GM18508 (cell line): ENCODE measurements around the gene NCBP2.
"Not testable (repeated sequence)": the region's sequence is repeated elsewhere in the genome, so short reads cannot be mapped to it uniquely, and the experiment has no call there.

Experiments
- ATAC-seq: cut with Tn5 transposase; IDR thresholded peaks from one replicate; pipeline ENCODE4 v1.9.1; 2021; ENCODE audit warnings: moderate number of reproducible peaks; ENCODE audit not compliant: insufficient read depth, unreplicated experiment

The NCBP2 gene

DNA sequence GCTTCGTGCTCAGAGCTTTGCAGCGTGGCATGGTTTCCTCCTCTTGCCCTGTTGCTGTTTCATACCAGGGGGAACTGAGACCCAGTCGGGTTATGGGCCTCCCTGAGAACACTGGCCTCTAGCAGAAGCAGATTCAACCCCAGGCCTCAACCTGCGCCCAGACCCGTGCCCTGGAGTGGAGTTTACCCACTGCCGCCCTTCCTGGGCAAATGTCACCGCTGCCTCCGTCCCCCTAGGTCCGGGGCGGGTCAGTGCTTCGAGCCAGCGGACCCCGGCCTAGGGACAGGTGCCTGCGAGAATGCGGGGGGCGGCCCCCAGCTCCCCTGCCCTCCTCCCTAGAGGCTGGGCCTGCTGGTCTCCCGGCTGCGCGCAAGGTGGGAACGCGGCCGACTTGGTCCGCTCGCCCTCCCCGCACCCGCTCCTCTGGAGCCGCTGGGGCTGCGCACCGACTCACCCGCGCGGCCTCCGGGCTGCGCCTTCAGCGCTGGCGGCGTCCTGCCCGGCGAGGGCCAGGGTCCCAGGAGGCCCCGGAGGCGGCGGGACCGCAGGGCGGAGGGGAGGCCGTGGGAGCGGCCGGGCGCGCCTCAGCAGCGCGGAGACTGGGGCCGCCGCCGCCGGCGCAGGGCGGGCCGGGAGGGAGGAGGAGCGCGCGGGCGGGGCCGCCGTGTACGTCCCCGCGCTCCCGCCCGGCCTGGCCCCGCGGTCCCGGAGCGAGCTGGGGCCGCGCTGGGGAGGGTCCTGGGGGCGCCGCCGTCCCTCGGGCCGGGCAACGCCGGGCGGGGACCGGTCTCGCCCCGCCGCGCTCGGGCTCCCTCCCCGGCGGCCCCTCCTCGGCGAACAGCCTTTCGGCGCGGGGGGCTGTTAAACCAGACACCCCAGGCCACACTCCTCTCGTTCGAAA is 26.2 kb upstream of the NCBP2 start, which contains the start of gene PIGZ:
PIGZ (minus strand) TSS at position 601 of the 901 bp plus-strand sequence. CDS start 16,802 bp downstream, outside the sequence.
- no peak for ATAC-seq

DNA sequence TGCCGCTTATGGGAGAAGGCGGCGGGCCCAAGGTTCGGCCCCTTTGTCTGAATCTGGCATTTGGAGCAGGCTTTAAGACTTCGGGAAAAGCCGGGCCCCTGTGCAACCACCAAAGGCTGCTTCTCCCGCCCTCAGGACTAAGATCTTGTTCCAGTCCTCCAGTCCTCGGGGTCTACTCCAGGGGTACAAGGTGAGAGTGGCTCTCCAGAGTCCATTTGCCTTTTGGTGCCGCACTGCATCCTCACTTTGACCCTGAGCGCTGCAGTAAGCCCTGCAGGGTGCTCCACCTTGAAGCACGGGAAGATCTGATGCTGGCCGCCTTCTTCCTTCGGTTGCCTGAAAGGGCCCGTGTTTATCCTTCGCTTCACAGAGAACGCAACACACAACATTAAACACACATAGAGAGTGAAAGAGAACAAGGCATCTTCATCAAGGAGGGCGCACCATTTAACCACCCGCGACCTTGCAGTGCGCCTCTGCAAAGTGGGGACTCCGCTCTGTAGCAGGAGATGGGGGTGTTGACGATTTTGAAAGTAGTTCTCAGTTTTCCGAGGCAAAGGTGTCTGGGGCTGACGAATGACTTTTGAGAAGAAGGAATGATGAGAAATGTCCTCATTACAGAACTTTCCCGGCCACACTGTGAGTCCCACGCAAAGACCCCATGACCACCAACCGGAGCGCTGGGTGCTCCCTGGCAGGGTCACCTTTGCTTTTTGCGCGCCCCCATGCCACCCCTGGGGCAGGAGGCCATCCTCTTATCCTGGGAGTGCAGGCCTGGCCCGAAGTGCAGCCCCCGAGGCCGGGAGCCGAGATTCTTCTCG is 25.3 kb upstream of the NCBP2 start:
- no peak for ATAC-seq

DNA sequence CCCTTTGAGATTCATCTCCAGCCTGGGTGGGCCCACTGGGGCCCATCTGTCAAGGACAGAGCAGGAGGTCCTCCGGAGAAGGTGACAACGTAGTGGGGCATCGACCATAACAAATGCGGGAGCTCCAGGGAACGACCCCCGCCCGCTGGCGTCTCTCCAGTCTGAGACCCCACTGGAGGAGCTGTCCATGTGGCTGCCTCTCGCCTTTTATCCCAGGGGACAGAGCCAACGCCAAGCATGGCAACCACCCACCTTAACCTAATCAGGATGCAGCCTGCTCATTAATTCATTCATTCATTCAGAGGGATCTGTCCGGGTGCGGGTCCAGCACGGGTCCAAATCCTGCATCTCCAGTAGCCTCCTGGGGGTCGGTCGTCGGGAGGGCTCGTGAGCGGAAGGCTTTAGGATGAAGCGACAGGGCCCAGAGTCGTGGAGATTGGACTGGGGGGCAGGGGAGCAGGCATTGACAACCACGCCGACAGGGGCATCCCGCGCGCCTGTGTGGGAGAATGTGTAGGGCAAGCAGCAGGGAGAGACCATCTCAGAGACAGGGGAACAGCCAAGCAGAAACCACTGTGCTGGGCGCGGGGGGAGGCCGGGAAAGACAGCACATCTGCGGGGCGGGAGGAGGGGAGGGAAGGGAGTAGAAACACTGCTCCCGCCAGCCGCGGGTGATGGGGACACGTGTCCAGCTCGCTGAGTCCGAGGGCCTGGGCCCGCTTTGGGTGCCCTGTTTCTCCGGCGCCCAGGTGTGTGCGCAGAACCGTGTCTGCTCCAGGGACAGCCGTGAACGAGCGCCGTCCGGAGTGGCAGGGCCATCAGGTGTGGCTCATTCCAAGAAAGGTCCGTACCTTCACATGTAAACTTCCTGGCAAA is 24.4 kb upstream of the NCBP2 start:
- no peak for ATAC-seq

DNA sequence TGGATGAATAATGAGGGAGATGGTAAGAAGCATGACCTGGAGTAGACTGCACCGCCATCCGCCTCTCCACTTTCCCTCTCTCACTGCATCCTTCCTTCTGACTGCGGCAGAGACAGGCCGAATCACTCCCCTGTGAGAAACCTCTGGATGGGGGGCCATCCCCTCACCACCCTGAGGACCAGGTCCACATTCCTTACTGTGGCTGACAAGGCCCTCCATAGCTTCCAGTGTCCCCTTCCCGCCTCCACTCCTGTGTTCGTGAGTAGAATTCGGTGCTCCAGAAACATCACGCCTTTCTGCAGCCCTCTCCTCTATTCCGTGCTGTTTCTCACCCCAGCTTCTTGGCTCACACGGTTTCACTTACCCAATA is 23.5 kb upstream of the NCBP2 start:
- no peak for ATAC-seq

DNA sequence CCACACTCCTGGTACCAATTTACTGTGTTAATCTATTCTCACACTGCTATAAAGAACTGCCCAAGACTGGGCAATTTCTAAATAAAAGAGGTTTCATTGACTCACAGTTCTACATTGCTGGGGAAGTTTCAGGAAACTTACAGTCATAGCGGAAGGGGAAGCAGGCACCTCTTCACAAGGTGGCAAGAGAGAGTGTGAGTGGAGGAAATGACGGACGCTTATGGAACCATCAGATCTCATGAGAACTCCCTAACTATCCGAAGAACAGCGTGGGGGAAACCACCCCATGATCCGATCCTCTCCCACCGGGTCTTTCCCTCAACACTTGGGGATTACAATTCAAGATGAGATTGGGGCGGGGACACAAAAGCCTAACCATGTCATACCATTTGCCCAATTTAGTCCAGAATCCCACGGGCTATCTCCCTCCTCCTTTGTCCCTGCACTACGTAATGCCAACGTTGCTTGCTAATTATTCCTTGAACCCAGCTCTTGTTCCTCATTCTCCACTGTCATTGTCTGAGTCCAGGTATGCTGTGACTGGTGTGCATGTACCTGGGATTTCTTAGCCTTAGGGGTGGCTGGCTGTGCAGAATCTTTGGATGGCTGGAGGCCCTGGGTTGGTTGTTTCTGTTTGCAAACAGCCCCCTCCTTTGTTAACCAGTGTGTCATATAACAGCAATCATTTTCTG is 22.9 kb upstream of the NCBP2 start:
- ATAC-seq, result no peak

DNA sequence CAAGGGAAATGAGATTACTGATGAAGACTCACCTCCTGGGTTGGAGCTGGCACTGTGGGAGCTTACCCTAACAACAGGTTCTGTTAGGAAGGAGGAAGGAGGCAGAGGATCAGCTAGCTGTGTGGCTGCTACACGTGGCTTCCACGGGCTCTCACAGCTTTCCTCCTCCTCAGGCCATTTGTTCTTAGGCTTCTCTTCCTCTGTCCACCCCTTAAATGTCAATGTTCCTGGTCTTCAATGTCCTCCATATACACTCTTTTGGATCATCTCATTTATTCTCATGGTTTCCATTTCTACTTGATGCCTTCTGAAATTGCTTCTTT is 21.3 kb upstream of the NCBP2 start:
- ATAC-seq, result no peak

DNA sequence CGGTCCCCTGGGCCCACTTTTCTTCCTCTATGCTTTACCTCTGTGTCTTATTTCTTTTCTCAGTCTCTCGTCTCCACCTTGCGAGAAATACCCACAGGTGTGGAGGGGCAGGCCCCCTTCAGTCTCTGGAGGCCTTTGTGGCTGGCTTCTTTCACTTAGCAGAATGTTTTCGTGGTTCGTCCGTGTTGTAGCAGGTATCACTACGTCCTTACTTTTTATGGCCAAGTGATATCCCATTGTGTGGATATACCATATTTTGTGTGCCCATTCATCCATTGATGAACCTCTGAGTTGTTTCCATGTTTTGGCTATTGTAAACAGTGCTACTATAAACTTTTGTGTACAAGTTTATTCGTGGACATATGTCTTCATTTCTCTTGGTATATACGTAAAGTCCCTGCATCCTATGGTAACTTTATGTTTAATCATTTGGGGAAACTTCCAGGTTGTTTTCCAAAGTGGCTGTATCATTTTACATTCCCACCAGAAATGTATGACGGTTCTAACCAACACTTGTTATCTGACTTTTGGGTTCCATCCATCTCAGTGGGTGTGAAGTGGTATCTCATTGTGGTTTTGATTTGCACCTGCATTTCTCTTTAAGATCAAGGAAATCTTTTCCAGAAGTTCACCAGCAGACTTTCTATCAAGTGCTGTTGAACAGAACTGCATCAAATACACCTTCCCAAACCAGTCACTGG is 20.8 kb upstream of the NCBP2 start:
- ATAC-seq, result no peak

DNA sequence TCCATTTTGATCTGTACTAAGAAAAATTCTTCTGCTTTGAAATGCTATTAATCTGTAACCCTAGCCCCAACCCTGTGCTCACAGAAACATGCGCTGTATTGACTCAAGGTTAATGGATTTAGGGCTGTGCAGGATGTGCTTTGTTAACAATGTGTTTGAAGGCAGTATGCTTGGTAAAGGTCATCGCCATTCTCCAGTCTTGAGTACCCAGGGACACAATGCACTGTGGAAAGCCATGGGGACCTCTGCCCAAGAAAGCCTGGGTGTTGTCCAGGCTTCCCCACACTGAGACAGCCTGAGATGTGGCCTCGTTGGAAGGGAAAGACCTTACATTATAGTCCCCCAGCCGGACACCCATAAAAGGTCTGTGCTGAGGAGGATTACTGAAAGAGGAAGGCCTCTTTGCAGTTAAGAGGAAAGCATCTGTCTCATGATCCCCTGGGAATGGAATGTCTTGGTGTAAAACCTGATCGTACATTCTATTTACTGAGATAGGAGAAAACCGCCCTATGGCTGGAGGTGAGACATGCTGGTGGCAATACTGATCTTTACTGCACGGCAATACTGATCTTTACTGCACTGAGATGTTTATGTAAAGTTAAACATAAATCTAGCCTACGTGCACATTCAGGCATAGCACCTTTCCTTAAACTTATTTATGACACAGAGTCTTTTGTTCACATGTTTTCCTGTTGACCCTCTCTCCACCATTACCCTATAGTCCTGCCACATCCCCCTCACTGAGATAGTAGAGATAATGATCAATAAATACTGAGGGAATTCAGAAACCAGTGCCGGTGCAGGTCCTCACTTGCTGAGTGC is 20.0 kb upstream of the NCBP2 start:
- no peak for ATAC-seq

DNA sequence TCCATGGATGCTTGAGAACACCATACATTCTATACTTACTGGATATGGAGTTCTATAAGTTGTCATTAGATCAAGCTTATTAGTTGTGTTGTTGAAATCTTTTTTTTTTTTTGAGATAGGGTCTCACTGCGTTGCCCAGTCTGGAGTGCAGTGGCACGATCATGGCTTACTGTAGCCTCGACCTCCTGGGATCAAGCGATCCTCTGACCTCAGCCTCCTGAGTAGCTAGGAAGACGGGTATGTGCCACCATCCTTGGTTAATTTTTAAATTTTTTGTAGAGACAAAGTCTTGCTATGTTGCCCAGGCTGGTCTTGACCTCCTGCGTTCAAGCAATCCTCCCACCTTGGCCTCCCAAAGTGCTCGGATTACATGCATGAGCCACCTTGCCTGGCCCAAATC is 12.5 kb upstream of the NCBP2 start:
- ATAC-seq, result no peak

DNA sequence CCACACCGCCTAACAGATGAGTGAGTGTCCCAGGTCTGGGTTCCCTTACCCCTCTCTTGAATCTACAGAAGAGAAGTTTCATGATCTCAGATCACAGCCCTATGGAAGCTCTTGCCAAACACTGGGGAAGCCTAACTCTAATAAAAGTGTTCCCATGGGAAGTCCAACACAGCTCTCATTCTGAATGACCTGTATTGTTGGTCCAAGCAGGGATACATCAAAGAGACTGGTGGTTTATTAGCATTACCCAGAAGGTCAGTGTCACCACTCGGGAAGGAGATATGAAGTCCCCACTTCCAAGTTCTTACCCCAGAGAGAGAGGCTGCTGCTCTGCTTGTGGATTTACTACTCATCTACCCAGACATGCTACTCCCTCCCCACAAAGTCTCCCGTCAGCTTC is 9.0 kb upstream of the NCBP2 start:
- ATAC-seq, result no peak

DNA sequence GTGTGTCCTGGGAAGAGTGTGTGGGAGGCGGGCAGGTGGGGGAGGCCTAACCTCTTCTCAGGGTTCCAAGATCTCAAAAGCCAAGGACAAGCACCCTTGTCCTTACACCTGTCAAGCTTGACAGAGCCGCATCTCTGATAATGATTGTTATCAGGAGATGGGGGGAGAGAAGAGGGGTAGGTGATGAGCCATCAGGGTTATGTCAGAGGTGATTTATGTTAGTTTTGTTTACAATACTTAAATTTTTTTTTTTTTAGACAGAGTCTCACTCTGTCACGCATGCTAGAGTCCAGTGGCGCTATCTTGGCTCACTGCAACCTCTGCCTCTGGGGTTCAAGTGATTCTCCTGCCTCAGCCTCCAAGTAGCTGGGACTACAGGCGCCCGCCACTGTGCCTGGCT is 7.4 kb upstream of the NCBP2 start:
- ATAC-seq, result no peak

DNA sequence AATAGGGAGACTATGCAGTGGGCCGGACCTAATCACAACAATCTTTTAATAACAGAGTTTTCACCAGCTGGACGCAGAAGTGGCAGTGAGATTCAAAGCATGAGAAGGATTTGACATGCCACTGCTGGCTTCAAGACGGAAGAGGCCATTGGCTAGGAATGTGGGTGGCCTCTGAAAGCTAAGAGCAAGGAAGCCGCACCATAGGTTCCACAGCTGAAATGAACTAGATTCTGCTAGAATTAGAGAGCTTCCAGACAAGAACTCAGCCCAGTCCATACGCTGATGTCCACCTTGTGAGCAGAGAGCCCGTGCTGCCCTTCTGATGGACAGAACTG is 6.9 kb upstream of the NCBP2 start:
- ATAC-seq, result no peak

DNA sequence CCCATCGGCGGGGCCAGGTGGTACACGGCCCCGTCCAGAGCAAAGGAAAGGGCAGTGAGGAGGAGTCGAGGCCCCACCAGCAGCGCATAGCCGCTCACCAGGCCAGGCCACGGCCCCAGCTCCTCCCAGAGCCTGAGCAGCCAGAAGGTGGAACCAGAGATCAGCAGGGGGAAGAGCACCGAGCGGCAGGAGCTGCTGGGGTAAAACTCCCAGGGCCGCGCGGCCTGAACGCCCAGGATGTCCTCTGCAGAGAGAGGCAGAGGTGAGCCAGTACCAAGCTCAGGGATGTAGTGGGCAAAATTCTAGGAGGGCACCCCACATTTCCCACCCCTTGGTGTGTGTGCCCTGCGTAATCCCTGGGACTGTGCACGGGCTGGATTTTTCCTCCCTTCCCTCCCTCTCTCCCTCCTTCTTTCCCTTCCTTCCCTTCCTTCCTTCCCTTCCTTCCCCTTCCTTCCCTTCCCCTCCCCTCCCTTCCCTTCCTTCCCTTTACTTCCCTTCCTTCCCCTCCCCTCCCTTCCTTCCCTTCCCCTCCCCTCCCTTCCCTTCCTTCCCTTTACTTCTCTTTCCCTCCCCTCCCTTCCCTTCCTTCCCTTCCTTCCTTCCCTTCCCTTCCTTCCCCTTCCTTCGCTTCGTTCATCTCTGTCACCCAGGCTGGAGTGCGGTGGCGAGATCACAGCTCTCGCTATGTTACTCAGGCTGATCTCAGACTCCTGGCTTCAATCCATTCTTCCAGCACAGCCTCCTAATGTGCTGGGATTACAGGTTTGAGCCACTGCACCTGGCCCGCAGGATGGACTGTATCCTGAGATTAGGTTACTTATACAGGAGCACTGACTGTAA is 6.3 kb upstream of the NCBP2 start:
- ATAC-seq, result no peak

DNA sequence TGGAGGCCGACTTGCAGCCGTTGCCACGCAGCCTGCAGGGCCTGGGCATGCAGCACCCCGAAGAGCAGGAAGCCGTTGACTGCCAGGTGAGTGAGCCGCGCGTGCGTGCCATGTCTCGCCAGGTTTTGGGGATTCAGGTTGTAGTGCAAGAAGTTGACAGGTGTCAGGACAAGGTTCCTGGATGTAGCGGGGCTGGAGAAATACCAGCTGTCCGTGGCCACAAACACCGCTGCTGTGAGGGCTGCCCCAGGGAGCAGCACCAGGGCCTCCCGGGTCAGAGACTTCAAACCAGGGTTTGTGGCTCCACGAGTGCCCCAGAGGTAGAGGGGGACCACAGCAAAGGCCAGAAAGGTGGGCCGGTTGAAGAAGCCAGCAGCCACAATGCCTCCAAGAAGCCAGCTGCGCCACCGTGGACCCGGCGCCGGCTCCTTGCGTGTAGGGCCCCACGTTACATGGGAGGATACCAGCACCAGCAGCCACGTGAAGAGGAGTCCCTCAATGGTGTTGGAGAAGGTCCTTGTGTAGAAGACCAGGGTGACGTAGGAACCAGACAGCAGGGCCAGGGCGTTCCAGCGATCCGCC is 5.6 kb upstream of the NCBP2 start:
- no peak for ATAC-seq

DNA sequence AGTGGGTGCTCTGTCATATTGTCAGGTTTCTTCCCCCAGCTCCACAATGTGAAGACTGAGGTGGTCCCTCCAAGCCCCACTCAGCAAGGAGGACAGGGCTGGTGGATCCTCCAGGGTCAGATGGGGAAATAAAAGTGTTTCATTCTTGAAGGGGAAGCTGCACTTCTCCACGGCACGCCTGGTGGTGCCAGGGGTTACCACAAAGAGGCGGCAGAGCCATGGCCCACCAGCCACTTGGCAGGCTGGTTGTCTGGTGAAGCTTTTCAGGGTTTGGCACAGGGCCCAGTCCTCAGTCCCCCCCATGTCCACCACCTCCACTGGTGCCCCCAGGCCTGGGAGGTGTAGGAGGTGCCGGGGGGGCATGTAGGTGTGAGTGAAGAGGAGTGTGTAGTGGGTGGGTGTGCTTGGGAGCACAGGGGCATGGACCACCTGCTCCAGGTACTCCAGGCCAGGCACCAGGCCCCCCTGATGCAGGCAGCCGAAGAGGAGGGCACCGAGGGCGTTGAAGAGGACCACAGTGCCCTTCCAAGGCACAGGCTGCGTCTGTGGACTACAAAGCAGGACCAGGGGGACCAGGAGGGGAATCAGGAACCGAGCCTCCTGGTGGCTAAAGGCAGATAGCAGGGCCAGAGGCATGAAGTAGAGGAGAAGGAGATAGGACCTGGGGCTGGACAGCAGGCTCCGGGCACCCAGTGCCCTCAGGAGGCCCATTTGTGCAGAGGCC is 5.0 kb upstream of the NCBP2 start:
- ATAC-seq, result no peak

DNA sequence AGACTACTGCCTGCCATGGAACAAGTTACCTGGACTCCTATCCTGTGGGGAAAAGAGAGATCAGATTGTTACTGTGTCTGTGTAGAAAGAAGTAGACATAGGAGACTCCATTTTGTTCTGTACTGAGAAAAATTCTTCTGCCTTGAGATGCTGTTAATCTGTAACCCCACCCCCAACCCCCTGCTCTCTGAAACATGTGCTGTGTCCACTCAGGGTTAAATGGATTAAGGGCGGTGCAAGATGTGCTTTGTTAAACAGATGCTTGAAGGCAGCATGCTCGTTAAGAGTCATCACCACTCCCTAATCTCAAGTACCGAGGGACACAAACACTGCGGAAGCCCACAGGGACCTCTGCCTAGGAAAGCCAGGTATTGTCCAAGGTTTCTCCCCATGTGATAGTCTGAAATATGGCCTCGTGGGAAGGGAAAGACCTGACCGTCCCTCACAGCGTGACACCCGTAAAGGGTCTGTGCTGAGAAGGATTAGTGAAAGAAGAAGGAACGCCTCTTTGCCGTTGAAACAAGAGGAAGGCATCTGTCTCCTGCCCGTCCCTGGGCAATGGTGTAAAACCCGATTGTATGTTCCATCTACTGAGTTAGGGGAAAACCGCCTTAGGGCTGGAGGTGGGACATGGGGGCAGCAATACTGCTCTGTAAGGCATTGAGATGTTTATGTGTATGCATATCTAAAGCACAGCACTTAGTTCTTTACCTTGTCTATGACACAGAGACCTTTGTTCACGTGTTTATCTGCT is 1.9 kb upstream of the NCBP2 start:
- ATAC-seq, result not testable (repeated sequence)
